Immature natural killer cell (primary cell): Measurements from ENCODE around the gene NPEPPS. TPM values are rescaled to one million over a fixed set of nuclear protein-coding genes. Genes with fewer than 3 reads are reported as not detected.

Experiments used
- DNase-seq, 3 donors: peaks; one replicate each; pipeline ENCODE4 v3.0.0; 2022; ENCODE audit warnings: mixed read lengths in 1 of 3
- H3K27ac Mint-ChIP-seq, 6 donors: one replicate each; pipeline ENCODE4 v1.8.0; 2020; ENCODE audit warnings: mixed read lengths in 6 of 6, mild to moderate bottlenecking in 5 of 6, inconsistent platforms in 4 of 6, moderate library complexity in 3 of 6
- H3K27me3 Mint-ChIP-seq, 3 donors: one replicate each; pipeline ENCODE4 v1.8.0; 2020 to 2021; ENCODE audit warnings: low read depth in 3 of 3, mild to moderate bottlenecking in 3 of 3, mixed read lengths in 3 of 3, moderate library complexity in 3 of 3, inconsistent platforms in 1 of 3
- H3K36me3 Mint-ChIP-seq, 3 donors: one replicate each; pipeline ENCODE4 v1.8.0; 2020; ENCODE audit warnings: mixed read lengths in 3 of 3, inconsistent platforms in 2 of 3, mild to moderate bottlenecking in 2 of 3
- H3K4me1 Mint-ChIP-seq, 2 donors: one replicate each; pipeline ENCODE4 v1.8.0; 2020; ENCODE audit warnings: inconsistent platforms in 2 of 2, mild to moderate bottlenecking in 2 of 2, mixed read lengths in 2 of 2, moderate library complexity in 1 of 2
- H3K4me3 Mint-ChIP-seq, 5 donors: one replicate each; pipeline ENCODE4 v1.8.0; 2020; ENCODE audit warnings: mild to moderate bottlenecking in 5 of 5, mixed read lengths in 5 of 5, inconsistent platforms in 3 of 5, moderate library complexity in 3 of 5
- H3K9me3 Mint-ChIP-seq, 6 donors: one replicate each; pipeline ENCODE4 v1.8.0; 2020; ENCODE audit warnings: mild to moderate bottlenecking in 6 of 6, mixed read lengths in 6 of 6, inconsistent platforms in 4 of 6, moderate library complexity in 3 of 6
- polyA plus RNA-seq, 3 donors: library from polyadenylated mRNA; unstranded; fragments of 300-500 nt; fragmentation: Illumina TruSeq; gene quantifications; one replicate each; pipeline ENCODE4 v1.2.3, GENCODE V29; 2021

NPEPPS gene
- polyA plus RNA-seq, 3 donors from 2014 or later, result 23.9 to 51.0 (median 33.7) TPM

DNA sequence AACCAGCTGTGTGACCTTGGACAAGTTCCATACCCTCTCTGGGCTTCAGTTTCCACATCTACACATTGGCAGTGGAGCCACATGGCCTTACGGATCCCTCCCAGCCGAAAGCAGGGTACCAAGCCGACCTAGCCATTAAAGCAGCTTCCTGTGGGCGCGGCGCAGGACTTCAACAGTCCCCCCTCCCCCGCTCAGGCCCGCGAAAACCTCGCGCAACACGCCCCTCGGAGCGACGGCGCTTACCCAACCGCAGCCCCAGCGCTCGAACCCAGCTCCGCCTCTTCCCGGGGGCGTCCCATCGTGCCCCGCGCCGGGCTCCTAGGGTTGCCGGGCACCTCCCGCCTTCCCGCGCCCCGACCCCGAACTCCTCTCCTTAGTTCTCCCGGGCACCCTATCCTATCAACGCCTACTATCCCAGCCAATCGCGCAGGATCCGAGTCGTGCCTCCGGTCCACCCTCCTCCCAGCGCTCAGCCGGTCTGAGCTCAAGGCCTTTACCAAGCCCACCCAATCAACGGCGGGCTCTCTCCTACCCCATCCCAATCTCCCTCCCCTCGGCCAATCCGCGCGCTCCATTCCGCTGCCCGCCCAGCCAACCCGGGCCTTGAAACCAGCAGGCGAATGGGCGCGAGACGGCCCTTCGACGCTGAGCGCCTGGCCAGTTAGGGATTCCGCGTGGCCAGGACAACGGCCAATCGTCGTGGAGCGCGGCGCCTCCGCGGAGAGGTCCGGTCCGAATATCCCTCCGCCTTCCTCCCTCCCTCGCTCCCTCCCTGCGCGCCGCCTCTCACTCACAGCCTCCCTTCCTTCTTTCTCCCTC, 118.5 kb downstream of the NPEPPS start, which contains the start of gene KPNB1:
Gene KPNB1, plus strand, starts transcription at position 767 of the 819 bp plus-strand sequence. CDS start 326 bp downstream, outside the sequence.
- peaks cover 7 to 14% (median 14%) of the 10 kb centered on the region in 3 donors for H3K27me3 Mint-ChIP-seq
- H3K36me3 Mint-ChIP-seq, result peaks cover 0 to 23% (median 12%) of the 10 kb centered on the region in 3 donors
- no peaks in the 10 kb centered on the region for H3K9me3 Mint-ChIP-seq
- H3K4me3 Mint-ChIP-seq, result peak within 1 kb of the TSS; percentile 96 to 99 (median 97)
- H3K4me1 Mint-ChIP-seq, result peaks cover 41 to 52% of the 10 kb centered on the region in 2 donors
- DNase-seq, result peak; percentile 99
- peak within 1 kb of the TSS; percentile 96 to 99 (median 98) for H3K27ac Mint-ChIP-seq

DNA sequence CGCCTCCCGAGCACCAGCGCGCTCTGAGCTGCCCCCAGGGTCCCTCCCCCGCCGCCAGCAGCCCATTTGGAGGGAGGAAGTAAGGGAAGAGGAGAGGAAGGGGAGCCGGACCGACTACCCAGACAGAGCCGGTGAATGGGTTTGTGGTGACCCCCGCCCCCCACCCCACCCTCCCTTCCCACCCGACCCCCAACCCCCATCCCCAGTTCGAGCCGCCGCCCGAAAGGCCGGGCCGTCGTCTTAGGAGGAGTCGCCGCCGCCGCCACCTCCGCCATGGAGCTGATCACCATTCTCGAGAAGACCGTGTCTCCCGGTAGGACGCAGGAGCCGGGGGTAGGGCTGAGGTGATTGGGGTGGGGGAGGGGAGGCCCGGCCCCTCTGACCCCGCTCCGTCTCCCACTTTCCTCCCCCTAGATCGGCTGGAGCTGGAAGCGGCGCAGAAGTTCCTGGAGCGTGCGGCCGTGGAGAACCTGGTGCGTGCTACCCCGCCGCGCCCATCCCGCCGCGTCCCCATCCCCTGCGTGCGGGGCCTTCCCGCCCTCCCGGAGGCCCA, 119.1 kb downstream of the NPEPPS start:
- Mint-ChIP-seq H3K4me3 (peak overlapping the region; percentile 96 to 99 (median 97)), H3K4me1 (peaks cover 48 to 58% of the 10 kb centered on the region in 2 donors), H3K36me3 (peaks cover 0 to 25% (median 12%) of the 10 kb centered on the region in 3 donors), H3K27ac (peak overlapping the region; percentile 96 to 99 (median 98)), H3K9me3 (no peaks in the 10 kb centered on the region), H3K27me3 (peaks cover 7 to 14% (median 13%) of the 10 kb centered on the region in 3 donors)
- DNase-seq, result no peak

DNA sequence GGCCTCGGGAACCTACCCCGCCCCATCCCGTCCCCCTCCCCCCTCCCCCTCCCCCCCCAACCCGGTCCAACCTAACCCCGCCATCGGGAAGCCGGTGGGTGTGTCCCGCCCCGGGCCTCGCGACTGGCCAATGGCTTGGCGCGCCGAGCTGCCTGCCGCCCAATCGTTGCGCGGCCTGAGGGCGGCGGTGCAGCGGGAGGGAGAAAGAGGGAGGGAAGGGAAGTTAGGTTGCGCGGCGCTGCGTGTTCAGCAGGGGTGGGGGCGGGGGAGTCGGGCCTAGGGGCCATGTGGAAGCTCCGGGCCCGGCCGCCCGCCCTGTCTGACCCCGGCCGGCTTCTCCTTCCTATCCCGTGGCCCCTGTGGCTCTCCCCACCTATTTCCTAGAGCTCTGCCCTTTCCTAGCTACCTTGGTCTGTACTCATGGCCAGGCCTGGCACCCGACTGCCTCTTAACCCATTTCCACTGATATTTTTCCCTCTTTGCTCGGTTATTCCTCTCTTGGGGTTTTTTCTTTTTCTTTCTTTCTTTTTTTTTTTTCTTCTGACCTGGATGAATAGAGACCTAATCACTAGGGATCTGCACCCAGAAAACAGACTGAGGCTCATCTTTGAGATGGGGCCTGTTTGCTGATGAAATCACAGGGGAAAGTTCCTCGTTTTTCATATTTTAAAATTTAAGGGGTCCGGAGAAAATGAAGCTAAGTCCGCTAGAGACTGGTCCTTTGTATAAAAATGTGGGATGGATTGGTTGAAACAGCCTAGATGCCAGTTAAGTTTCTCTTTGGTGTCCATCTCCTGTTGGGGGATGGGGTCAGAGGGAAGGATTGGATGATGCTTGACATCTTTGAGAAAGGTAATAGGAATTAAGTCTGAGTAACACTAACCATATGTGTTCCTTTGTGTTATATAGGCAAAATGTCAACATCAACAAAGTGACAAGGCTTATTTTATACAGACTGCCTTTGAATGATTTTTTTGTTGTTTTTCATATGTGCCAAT, 119.9 kb downstream of the NPEPPS start:
- H3K27me3 Mint-ChIP-seq, result peaks cover 7 to 14% (median 13%) of the 10 kb centered on the region in 3 donors
- H3K36me3 Mint-ChIP-seq, result peaks cover 0 to 32% (median 19%) of the 10 kb centered on the region in 3 donors
- H3K4me1 Mint-ChIP-seq, result peaks cover 56 to 66% of the 10 kb centered on the region in 2 donors
- peak overlapping the region; percentile 73 to 93 (median 90) for H3K27ac Mint-ChIP-seq
- peak overlapping the region; percentile 84 to 97 (median 86) for H3K4me3 Mint-ChIP-seq
- no peaks in the 10 kb centered on the region for H3K9me3 Mint-ChIP-seq
- DNase-seq, result peak; percentile 84 to 88 (median 86)

DNA sequence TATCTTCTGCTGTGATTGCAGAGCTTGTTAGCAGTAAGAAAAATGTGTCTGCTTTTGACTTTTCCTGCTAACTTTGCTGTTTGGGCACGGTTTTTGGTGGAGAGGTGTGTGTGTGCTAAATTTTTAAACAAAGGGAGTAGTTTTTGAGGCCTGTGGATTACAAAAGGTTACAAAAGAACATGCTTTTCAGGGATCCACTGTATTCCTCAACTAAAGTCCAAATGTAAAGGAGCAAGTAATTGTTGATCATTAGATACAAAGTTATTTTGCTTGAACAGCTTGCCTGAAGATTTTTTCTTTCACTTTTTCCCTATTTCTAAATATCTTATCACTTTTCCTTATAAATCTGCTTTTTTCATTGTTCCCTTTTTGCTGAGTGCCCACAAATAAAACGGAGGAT, 120.8 kb downstream of the NPEPPS start:
- peak overlapping the region; percentile 47 to 90 (median 76) for H3K27ac Mint-ChIP-seq
- DNase-seq, result no peak

DNA sequence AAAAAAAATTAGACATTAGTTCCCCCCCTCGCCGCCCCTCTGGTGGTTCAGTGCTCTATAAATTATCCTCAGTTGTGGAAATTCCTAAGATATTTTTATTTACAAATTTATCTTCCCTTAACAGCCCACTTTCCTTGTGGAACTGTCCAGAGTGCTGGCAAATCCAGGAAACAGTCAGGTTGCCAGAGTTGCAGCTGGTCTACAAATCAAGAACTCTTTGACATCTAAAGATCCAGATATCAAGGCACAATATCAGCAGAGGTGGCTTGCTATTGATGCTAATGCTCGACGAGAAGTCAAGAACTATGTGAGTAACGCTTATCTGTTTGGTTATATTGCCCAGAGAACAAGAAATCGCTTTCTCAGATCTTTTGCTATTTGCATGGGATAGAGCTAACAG, 121.7 kb downstream of the NPEPPS start:
- no peak overlapping the region for H3K4me3 Mint-ChIP-seq

More for the DNA sequence above, 120.8 kb downstream of the NPEPPS start:
- Mint-ChIP-seq H3K27me3 (peaks cover 7 to 14% (median 13%) of the 10 kb centered on the region in 3 donors), H3K9me3 (no peaks in the 10 kb centered on the region), H3K4me1 (peaks cover 57 to 68% of the 10 kb centered on the region in 2 donors), H3K4me3 (peak overlapping the region in 3 of 5 donors; percentile 16 to 87 (median 68)), H3K36me3 (peaks cover 2 to 37% (median 22%) of the 10 kb centered on the region in 3 donors)

DNA sequence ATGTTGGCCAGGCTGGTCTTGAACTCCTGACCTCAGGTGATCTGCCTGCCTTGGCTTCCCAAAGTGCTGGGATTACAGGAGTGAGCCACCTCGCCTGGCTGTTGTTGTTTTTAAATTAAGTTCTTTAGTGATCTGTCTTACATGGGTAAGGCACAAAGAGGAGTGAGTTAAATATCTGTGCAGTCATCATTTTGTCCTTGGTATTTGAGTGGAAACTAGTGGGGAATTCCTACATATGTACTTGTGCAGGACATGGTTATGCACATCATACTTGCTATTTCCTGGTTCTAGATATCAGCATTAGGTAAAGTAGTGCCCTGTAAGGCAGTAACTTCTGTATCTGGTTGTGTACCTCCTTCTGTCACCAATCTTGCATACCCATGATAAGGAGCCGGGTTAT, 122.5 kb downstream of the NPEPPS start:
- peaks cover 7 to 14% (median 13%) of the 10 kb centered on the region in 3 donors for H3K27me3 Mint-ChIP-seq
- peaks cover 58 to 70% of the 10 kb centered on the region in 2 donors for H3K4me1 Mint-ChIP-seq
- H3K9me3 Mint-ChIP-seq, result no peaks in the 10 kb centered on the region
- peaks cover 5 to 47% (median 31%) of the 10 kb centered on the region in 3 donors for H3K36me3 Mint-ChIP-seq
- peak overlapping the region in 3 of 6 donors; percentile 24 to 51 (median 34) for H3K27ac Mint-ChIP-seq
- DNase-seq, result no peak
- no peak overlapping the region for H3K4me3 Mint-ChIP-seq

More for the DNA sequence above, 121.7 kb downstream of the NPEPPS start:
- H3K9me3 Mint-ChIP-seq, result no peaks in the 10 kb centered on the region
- H3K27me3 Mint-ChIP-seq, result peaks cover 7 to 14% (median 13%) of the 10 kb centered on the region in 3 donors
- no peak for DNase-seq
- H3K4me1 Mint-ChIP-seq, result peaks cover 58 to 68% of the 10 kb centered on the region in 2 donors
- H3K36me3 Mint-ChIP-seq, result peaks cover 3 to 44% (median 28%) of the 10 kb centered on the region in 3 donors
- peak overlapping the region in 4 of 6 donors; percentile 7 to 76 (median 68) for H3K27ac Mint-ChIP-seq

DNA sequence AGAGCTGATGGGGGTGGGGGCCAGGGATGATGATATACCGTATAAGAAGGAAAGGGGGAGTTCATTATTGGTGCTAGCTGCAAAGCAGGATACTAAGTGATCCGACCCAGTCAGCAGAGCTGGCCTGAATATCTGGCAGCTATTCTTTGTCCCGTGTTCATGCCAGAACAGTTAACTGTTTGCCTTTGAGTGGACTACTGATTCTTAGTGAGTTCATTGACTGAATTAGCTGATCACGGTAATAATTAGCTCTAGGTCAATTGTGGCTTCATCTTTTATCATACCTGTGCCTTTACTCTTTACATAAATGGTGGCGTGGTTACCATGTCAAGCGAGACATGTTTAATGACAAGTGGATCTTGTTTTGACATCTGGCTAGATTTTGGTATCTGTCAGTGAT, 124.1 kb downstream of the NPEPPS start:
- DNase-seq, result no peak
- Mint-ChIP-seq H3K4me1 (peaks cover 57 to 69% of the 10 kb centered on the region in 2 donors), H3K36me3 (peaks cover 10 to 52% (median 34%) of the 10 kb centered on the region in 3 donors), H3K27me3 (peaks cover 0 to 4% (median 4%) of the 10 kb centered on the region in 3 donors), H3K9me3 (no peaks in the 10 kb centered on the region), H3K4me3 (no peak overlapping the region), H3K27ac (peak overlapping the region; percentile 15 to 74 (median 60))

DNA sequence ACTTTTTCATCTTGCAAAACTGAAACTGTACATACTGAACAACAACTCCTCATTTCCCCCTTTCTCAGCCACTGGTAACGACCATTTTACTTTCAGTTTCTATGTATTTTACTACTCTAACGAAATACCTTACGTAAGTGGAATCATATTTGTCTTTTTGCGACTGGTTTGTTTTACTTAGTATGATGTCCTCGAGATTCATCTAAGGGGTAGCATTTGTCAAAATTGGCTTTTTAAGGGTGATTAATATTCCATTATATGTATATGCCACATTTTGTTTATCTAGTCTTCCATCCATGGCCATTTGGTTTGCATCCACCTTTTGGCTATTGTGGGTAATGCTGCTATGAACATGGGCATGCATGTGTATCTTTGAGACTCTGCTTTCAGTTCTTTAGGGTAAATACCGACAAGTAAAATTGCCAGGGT, 129.2 kb downstream of the NPEPPS start:
- peak overlapping the region; percentile 82 to 90 (median 86) for H3K4me3 Mint-ChIP-seq
- DNase-seq, result peak; percentile 60 to 65 (median 65)
- peak overlapping the region; percentile 85 to 97 (median 90) for H3K27ac Mint-ChIP-seq
- H3K36me3 Mint-ChIP-seq, result peaks cover 15 to 37% (median 28%) of the 10 kb centered on the region in 3 donors
- peaks cover 38 to 43% of the 10 kb centered on the region in 2 donors for H3K4me1 Mint-ChIP-seq
- peaks cover 0 to 3% (median 0%) of the 10 kb centered on the region in 3 donors for H3K27me3 Mint-ChIP-seq
- H3K9me3 Mint-ChIP-seq, result no peaks in the 10 kb centered on the region

DNA sequence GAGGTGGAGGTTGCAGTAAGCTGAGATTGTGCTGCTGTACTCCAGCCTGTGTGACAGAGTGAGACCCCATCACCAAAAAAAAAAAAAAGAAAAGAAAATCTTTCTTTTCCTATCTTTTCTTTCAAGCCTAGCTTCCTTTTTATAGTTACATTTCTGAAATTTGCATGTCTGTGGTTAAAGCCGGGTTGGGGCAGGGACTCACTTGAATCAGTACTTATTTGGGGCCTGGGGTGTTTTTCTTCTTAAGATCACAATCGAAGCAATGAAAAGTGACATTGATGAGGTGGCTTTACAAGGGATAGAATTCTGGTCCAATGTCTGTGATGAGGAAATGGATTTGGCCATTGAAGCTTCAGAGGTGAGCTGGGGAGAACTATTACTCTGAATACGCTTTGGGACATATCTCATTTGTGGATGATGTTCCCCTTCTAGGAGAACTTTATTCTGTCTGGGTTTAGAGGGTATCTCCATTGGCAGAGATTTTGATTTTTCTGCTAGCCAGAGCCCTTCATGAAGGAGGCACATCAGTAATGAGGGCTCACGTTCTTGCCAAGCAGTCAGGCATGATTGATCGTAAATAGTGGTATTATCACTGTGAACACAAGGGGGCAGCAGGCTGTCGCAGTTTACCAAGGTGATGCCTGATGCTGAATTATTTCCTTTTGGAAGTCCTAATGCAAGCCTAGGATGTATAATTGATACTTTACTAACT, 133.2 kb downstream of the NPEPPS start:
- Mint-ChIP-seq H3K27ac (peak overlapping the region in 5 of 6 donors; percentile 56 to 81 (median 64)), H3K27me3 (peaks cover 0 to 3% (median 0%) of the 10 kb centered on the region in 3 donors), H3K36me3 (peaks cover 5 to 29% (median 16%) of the 10 kb centered on the region in 3 donors), H3K4me1 (peaks cover 19 to 27% of the 10 kb centered on the region in 2 donors), H3K4me3 (no peak overlapping the region), H3K9me3 (no peaks in the 10 kb centered on the region)
- DNase-seq, result peak; percentile 62 to 70 (median 63)

DNA sequence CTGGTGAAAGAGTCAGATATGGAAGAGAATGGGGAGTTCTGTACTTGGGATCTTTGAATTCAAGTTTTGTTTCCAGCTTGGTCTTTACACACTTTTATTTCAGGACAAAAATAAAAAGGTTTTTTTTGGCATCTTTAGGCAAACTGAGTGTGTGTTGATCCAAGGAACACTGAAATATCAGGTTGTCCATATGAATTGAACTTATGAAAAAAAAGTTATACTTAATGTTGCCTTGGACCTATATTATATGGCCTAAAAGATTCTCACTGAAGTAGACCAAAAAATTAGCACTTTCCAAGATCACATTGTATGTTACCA, 133.7 kb downstream of the NPEPPS start:
- H3K27me3 Mint-ChIP-seq, result peaks cover 0 to 3% (median 0%) of the 10 kb centered on the region in 3 donors
- peaks cover 6 to 34% (median 19%) of the 10 kb centered on the region in 3 donors for H3K36me3 Mint-ChIP-seq
- no peak overlapping the region for H3K4me3 Mint-ChIP-seq
- peaks cover 17 to 23% of the 10 kb centered on the region in 2 donors for H3K4me1 Mint-ChIP-seq
- DNase-seq, result no peak
- no peaks in the 10 kb centered on the region for H3K9me3 Mint-ChIP-seq
- H3K27ac Mint-ChIP-seq, result peak overlapping the region in 4 of 6 donors; percentile 18 to 81 (median 60)

DNA sequence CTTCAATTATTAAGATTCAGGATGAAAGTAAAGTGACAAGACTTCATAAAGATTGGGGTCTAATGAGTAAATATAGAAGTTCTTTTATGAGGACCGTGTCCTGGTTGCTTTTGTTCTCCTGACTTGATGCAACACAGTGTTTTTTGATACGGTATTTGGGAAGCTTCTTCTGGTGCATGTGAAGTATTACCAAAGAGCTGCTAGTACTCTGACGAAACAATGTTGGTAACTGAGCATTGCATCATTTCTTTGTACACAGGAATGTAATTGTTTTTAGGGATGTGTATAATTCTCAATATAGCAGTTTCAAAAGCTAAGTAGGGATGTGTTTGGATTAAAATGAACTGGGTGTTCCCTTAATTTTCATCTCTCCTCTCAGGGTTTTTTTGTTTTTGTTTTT, 134.7 kb downstream of the NPEPPS start:
- DNase-seq, result no peak
- peaks cover 12% of the 10 kb centered on the region in 2 donors for H3K4me1 Mint-ChIP-seq
- peak overlapping the region in 1 of 6 donors; percentile 30 for H3K27ac Mint-ChIP-seq
- H3K36me3 Mint-ChIP-seq, result peaks cover 13 to 43% (median 26%) of the 10 kb centered on the region in 3 donors
- H3K9me3 Mint-ChIP-seq, result no peaks in the 10 kb centered on the region
- peaks cover 0 to 3% (median 0%) of the 10 kb centered on the region in 3 donors for H3K27me3 Mint-ChIP-seq
- H3K4me3 Mint-ChIP-seq, result no peak overlapping the region

DNA sequence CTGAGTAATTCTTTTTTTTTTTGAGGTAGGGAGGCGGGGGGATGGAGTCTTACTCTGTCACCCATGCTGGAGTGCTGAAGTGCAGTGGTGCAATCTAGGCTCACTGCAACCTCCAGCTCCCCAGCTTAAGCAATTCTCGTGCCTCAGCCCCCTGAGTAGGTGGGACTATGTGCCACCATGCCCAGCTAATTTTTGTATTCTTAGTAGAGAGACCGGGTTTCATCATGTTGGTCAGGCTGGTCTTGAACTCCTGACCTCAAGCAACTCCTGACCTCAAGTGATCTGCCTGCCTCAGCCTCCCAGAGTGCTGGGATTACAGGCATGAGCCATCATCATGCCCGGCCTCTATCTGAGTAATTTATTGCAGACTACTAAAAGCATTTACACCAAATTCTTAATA, 138.2 kb downstream of the NPEPPS start:
- no peak for DNase-seq
- Mint-ChIP-seq H3K27ac (no peak overlapping the region), H3K27me3 (peaks cover 0 to 2% (median 0%) of the 10 kb centered on the region in 3 donors), H3K4me3 (no peak overlapping the region), H3K4me1 (peaks cover 6 to 7% of the 10 kb centered on the region in 2 donors), H3K36me3 (peaks cover 19 to 55% (median 35%) of the 10 kb centered on the region in 3 donors), H3K9me3 (no peaks in the 10 kb centered on the region)
